Measurements from ENCODE around the gene ZBTB16. TPM values are rescaled to one million over a fixed set of nuclear protein-coding genes. Genes with fewer than 3 reads are reported as not detected.

ZBTB16 gene
- total and polyA plus RNA-seq, 2 of the 4 experiments (the other 2 are of a cell fraction) = not detected

DNA sequence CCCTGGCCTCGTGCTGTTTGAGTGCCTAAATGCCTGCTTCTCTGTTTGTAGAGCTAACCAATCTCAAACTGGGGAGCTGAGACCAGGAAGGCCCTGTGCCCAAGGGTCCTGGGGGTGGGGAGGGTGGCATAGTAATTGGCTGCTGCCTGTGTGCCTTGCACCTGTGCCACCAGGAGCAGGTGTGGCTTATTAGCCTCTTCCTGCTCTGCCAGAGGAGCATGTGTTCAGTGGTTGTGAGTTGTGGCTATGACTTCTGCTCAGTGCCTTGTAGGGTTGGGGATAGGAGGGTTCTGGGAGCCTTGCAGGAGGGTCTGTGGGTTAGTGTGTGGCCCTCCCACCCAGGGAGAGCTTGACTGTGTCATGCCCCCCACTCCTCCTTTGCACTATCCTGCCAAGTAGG is 109.2 kb downstream of the ZBTB16 start:
- no peaks in the 10 kb centered on the region for H3K9me3 ChIP-seq (ENCODE audit: control insufficient read depth, insufficient read depth, low read length)
- ChIA-PET POLR2A (ENCODE audit: unreplicated experiment) (no interaction called here), CTCF (no interaction called here)
- H4K20me1 ChIP-seq (ENCODE audit: insufficient read depth, low read length) = 0 out of 2 replicates have a peak, but pooled peaks cover 3% of the 10 kb centered on the region
- H3K14ac ChIP-seq (replicated peaks; ENCODE audit: low read depth, low read length) = no peak overlapping the region
- no peak overlapping the region for H3K9ac ChIP-seq (ENCODE audit: low read depth, low read length)
- H2AK5ac ChIP-seq (ENCODE audit: low read depth, low read length) = no peak overlapping the region
- WGBS, 2 experiments (ENCODE audit: extremely low coverage in 2 of 2, insufficient read length in 1 of 2) = no CpG with 5 or more reads among the region's 1 CpG
- intact Hi-C loops (cut with micrococcal nuclease) (loop anchor here (10.0 kb wide), 1 partner anchor 294 kb away; the partner anchor contains the start of gene USP28), dilution Hi-C loops (cut with HindIII; ENCODE audit: low sequenced_read_pairs, unreplicated experiment) (no loop called here), in situ Hi-C loops (cut with MboI; ENCODE audit: low sequenced_read_pairs) (no loop called here)
- H3K79me1 ChIP-seq (ENCODE audit: low read depth in 1 of 2, low read length in 2 of 2) = no peaks in the 10 kb centered on the region
- H3K4ac ChIP-seq (ENCODE audit: low read depth, low read length) = no peak overlapping the region
- H4K5ac ChIP-seq (ENCODE audit: low read depth, low read length) = no peak overlapping the region
- no peaks in the 10 kb centered on the region for H3K36me3 ChIP-seq (ENCODE audit: control insufficient read depth, insufficient read depth, low read length)
- no peak overlapping the region for H3K4me3 ChIP-seq (ENCODE audit: insufficient read depth, low read depth, low read length)
- H2BK15ac ChIP-seq (ENCODE audit: low read depth, low read length) = no peak overlapping the region
- no peak overlapping the region for H2AK9ac ChIP-seq (replicated peaks; ENCODE audit: low read depth, low read length, poor library complexity)
- BruUV-seq (replicated peaks) = no TSS peak
- H4K8ac ChIP-seq (ENCODE audit: low read depth in 2 of 2, low read length in 2 of 2) = no peak overlapping the region
- H2AFZ ChIP-seq (replicated peaks; ENCODE audit: low read length, poor library complexity) = no peak overlapping the region
- H2BK5ac ChIP-seq (ENCODE audit: low read depth, low read length, poor library complexity, severe bottlenecking) = no peak overlapping the region
- DNase-seq (no peak), ATAC-seq (ENCODE audit: low read depth) (no peak)
- H3K4me2 ChIP-seq (ENCODE audit: low read depth, low read length) = no peak overlapping the region
- H2BK20ac ChIP-seq (ENCODE audit: low read depth, low read length) = no peak overlapping the region
- no peaks in the 10 kb centered on the region; the same call in 1 of the 2 replicates for H3K4me1 ChIP-seq (ENCODE audit: control insufficient read depth, insufficient read depth, low read length)
- H3K9me1 ChIP-seq (ENCODE audit: insufficient read depth, low read length) = no peaks in the 10 kb centered on the region
- no peak overlapping the region for H3K56ac ChIP-seq (ENCODE audit: extremely low read depth, insufficient read depth, low read length)
- H3K27me3 ChIP-seq (ENCODE audit: control insufficient read depth, insufficient read depth, low read length) = peaks cover 77% of the 10 kb centered on the region
- H4K91ac ChIP-seq (ENCODE audit: insufficient read depth, low read depth, low read length) = no peak overlapping the region
- TF ChIP-seq RFX5 (IDR thresholded peaks at IDR 0.05; ENCODE audit: low read depth, low read length) (no peak), MXI1 (IDR thresholded peaks at IDR 0.05; ENCODE audit: borderline replicate concordance, low read depth, low read length) (no peak)
- H2BK120ac ChIP-seq (ENCODE audit: low read depth, low read length) = no peak overlapping the region
- H3K27ac ChIP-seq (ENCODE audit: insufficient read depth, low read length) = no peak overlapping the region
- no peak overlapping the region for H3K23ac ChIP-seq (ENCODE audit: low read depth, low read length)
- no peak overlapping the region for H3K18ac ChIP-seq (ENCODE audit: low read depth, low read length)

All from IMR-90 (cell line).